ENCODE measurements around the gene ZMYM4.
"Not testable (repeated sequence)": the region's sequence is repeated elsewhere in the genome, so short reads cannot be mapped to it uniquely, and the experiment has no call there.

The ZMYM4 gene

DNA sequence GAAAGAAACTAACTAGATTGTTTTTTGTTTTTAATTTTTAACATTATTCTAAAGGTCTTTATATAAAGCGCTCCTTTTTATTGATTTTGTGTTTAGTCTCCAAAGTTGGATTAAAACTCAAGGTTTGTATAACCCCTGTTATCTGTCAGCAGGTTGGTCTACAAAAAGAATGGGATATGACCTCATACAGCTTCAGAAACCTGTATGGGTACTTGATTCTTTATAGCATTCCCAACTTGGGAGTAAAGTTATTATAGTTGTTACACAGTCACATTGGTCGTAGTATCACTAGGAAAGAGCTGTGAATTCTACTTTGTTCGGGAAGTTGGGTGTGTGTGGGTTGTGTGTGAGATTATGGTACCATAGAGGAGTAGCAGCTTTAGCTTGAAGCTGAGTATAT, 52.4 kb downstream of the ZMYM4 start:
- Mint-ChIP-seq H3K27ac (no peak overlapping the region), H3K9me3 (peaks cover 0 to 2% of the 10 kb centered on the region in 2 donors)
- DNase-seq: no peak

DNA sequence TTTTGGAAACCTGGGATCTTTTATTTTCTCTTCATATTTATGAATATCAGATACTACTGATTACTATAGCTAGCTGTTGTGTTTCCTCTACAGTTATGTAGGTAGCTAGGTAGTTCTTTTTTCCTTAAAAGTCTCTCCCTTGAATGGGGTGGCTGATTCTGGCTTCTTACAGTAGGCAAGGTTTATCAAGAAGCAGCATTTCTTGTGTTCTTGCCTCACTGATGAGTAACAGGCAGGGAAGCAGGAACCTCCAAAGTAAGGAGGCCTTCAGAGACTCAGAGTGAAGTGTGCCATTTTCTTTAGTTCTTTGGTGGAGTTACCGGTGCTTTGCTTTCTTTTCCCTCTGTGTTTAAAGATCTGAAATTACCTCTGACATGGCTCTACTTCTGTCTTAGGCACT, 56.0 kb downstream of the ZMYM4 start:
- no peak overlapping the region for H3K4me3 Mint-ChIP-seq
- ATAC-seq (replicated peaks): no peak
- DNase-seq: no peak
- no peaks in the 10 kb centered on the region for H3K9me3 Mint-ChIP-seq
- no peaks in the 10 kb centered on the region for H3K27me3 Mint-ChIP-seq
- H3K27ac Mint-ChIP-seq: peak overlapping the region; percentile 37
- H3K4me1 Mint-ChIP-seq: peaks cover 16 to 26% of the 10 kb centered on the region in 2 donors
- H3K36me3 Mint-ChIP-seq: peaks cover 13 to 31% of the 10 kb centered on the region in 2 donors

More for the DNA sequence above, 52.4 kb downstream of the ZMYM4 start:
- ATAC-seq (replicated peaks): no peak
- H3K4me1 Mint-ChIP-seq: peaks cover 17 to 31% of the 10 kb centered on the region in 2 donors
- H3K4me3 Mint-ChIP-seq: no peak overlapping the region
- H3K36me3 Mint-ChIP-seq: peaks cover 17 to 38% of the 10 kb centered on the region in 2 donors
- H3K27me3 Mint-ChIP-seq: no peaks in the 10 kb centered on the region

DNA sequence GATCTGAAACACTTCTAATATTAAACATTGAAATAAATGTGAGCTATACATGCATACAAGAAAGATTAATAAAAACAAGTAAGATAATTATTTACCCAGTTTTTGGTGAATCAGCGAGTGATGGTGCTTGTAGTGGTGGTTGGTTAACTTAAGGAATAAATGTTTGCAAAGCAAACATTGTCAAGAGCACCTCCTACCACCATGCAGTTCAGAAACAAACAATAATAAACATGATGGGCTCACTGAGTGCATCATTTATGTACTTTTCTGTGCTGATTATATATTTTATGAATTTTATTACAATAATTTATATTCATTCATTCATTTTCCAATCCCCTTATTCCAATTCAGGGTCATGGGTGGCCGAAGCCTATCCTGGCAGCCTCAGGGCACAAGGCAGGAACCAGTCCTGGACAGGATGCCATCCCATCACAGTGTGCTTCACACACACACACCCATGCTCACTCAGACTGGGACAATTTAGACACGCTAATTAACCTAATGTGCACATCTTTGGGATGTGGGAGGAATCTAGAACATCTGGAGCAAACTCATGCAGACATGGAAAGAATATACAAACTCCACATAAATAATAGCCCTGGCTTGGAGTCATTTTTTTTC, 57.8 kb downstream of the ZMYM4 start:
- DNase-seq: no peak
- Mint-ChIP-seq H3K27ac (no peak overlapping the region), H3K36me3 (peaks cover 14 to 23% of the 10 kb centered on the region in 2 donors), H3K4me1 (peaks cover 11 to 25% of the 10 kb centered on the region in 2 donors), H3K27me3 (no peaks in the 10 kb centered on the region), H3K9me3 (no peaks in the 10 kb centered on the region), H3K4me3 (no peak overlapping the region)
- no peak for ATAC-seq (replicated peaks)

DNA sequence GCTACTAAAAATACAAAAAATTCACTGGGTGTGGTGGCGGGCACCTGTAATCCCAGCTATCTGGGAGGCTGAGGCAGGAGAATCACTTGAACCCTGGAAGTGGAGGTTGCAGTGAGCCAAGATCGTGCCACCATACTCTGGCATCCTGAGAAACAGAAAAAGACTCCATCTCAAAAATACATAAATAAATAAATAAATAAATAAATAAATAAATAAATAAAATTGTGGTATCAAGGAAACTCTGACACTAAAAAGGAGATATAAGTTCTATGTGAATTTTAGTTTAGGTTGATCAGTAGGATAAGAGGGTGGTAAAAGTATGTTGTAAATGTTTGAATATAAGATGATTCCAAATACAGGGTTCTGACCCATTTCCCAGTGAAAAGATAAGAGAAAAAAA, 63.1 kb downstream of the ZMYM4 start:
- not testable (repeated sequence) for H3K4me1 Mint-ChIP-seq; H3K27me3 Mint-ChIP-seq; H3K4me3 Mint-ChIP-seq; DNase-seq; ATAC-seq (replicated peaks); H3K9me3 Mint-ChIP-seq; H3K27ac Mint-ChIP-seq
- peaks cover 16 to 19% of the 10 kb centered on the region in 2 donors for H3K36me3 Mint-ChIP-seq

DNA sequence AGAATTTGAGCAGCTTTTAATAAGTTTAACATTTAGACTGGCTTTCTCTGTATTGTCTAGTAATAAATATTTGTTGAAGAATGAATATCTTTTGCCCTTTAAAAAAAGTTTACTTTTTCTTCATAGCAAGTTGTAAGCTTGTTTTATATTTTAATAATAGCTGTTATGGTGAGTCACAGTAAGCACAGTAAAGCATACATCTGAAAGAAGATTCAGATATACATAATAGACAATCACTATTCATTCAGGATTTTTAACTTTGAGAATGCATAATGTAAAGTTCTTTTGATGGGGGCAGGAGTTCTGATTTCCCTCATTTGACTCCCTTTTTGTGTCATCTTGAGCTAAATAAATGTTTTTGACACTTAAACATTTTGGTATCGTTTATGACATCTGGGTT, 66.0 kb downstream of the ZMYM4 start:
- Mint-ChIP-seq H3K27ac (no peak overlapping the region), H3K27me3 (no peaks in the 10 kb centered on the region), H3K4me3 (no peak overlapping the region)

DNA sequence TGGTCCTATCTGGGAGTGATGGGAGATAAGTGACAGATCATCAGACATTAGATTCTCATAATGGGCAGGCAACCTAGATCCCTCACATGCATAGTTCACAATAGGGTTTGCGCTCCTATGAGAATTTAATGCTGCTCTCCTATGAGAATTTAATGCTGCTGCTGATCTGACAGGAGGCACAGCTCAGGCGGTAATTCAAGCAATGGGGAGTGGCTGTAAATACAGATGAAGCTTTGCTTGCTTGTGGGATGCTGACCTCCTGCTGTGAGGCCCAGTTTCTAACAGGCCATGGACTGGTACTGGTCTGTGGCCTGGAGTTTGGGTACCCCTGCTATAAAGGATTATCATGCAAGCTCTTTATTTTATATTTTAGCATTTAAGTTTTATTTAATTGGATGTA, 72.0 kb downstream of the ZMYM4 start:
- no peaks in the 10 kb centered on the region for H3K9me3 Mint-ChIP-seq
- H3K27me3 Mint-ChIP-seq: no peaks in the 10 kb centered on the region
- DNase-seq (no peak), ATAC-seq (replicated peaks) (no peak)
- H3K36me3 Mint-ChIP-seq: peaks cover 14 to 16% of the 10 kb centered on the region in 2 donors
- no peak overlapping the region for H3K27ac Mint-ChIP-seq
- peaks cover 11 to 15% of the 10 kb centered on the region in 2 donors for H3K4me1 Mint-ChIP-seq
- no peak overlapping the region for H3K4me3 Mint-ChIP-seq

More for the DNA sequence above, 66.0 kb downstream of the ZMYM4 start:
- ATAC-seq (replicated peaks): no peak
- Mint-ChIP-seq H3K36me3 (peaks cover 16 to 17% of the 10 kb centered on the region in 2 donors), H3K4me1 (peaks cover 6 to 13% of the 10 kb centered on the region in 2 donors), H3K9me3 (no peaks in the 10 kb centered on the region)
- DNase-seq: no peak

DNA sequence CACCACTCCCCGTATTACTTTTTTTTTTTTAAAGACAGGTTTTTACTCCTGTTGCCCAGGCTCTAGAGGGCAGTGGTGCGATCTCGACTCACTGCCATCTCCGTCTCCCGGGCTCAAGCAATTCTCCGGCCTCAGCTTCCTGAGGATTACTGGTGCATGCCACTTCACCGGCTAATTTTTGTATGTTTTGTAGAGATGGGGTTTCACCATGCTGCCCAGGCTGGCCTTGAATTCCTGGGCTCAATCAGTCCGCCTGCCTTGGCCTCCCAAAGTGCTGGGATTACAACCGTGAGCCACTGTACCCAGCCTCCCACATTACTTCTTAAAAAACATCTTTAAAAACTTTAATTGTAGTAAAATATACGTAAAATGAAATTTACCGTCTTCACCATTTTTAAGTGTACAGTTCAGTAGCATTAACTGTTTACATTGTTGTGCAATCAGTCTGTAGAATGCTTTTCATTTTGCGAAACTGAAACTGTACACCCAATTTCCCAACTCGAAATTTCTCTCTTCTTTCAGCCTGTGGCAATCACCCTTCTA, 77.0 kb downstream of the ZMYM4 start:
- Mint-ChIP-seq H3K27ac (no peak overlapping the region), H3K27me3 (no peaks in the 10 kb centered on the region), H3K4me1 (peaks cover 10 to 16% of the 10 kb centered on the region in 2 donors), H3K4me3 (no peak overlapping the region), H3K9me3 (no peaks in the 10 kb centered on the region), H3K36me3 (peaks cover 9 to 12% of the 10 kb centered on the region in 2 donors)
- ATAC-seq (replicated peaks) (no peak), DNase-seq (no peak)

DNA sequence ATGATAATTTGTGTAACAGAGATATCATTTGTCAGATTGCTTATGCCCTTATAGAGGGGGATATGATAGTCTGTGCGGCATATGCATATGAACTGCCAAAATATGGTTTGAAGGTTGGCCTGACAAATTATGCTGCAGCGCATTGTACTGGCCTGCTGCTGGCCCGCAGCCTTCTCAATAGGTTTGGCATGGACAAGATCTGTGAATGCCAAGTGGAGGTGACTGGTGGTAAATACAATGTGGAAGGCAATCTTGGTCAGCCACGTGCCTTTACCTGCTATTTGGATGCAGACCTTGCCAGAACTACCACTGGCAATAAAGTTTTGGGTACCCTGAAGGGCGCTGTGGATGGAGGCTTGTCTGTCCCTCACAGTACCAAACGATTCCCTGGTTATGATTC, 82.4 kb downstream of the ZMYM4 start:
- H3K4me3 Mint-ChIP-seq: no peak overlapping the region
- peaks cover 17 to 23% of the 10 kb centered on the region in 2 donors for H3K36me3 Mint-ChIP-seq
- no peak for ATAC-seq (replicated peaks)
- H3K27me3 Mint-ChIP-seq: no peaks in the 10 kb centered on the region
- no peaks in the 10 kb centered on the region for H3K9me3 Mint-ChIP-seq
- DNase-seq: no peak
- H3K27ac Mint-ChIP-seq: no peak overlapping the region
- H3K4me1 Mint-ChIP-seq: peaks cover under 1 to 5% of the 10 kb centered on the region in 2 donors

DNA sequence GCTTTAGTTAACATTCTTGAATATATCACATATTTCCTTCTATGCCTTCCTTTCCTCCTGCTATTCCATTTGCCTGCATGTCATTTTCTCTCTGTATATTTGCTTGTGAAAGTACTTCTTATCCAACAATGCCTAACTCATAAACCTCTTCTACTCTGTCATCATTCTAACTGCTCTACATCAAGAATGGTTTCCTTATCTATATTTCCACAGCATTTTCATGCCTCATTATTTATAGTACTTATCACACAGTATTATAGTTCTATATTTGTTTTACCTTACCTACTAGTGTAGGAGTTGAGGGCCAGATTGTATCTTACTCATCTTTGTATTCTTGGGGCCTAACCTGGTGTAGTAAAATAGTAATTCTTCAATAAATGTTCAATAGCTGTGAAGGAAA, 91.5 kb downstream of the ZMYM4 start:
- H3K4me1 Mint-ChIP-seq: peaks cover 14 to 33% of the 10 kb centered on the region in 2 donors
- H3K27ac Mint-ChIP-seq: no peak overlapping the region
- H3K27me3 Mint-ChIP-seq: no peaks in the 10 kb centered on the region
- peaks cover 28 to 32% of the 10 kb centered on the region in 2 donors for H3K36me3 Mint-ChIP-seq
- ATAC-seq (replicated peaks): no peak
- no peak overlapping the region for H3K4me3 Mint-ChIP-seq
- H3K9me3 Mint-ChIP-seq: no peaks in the 10 kb centered on the region
- no peak for DNase-seq

DNA sequence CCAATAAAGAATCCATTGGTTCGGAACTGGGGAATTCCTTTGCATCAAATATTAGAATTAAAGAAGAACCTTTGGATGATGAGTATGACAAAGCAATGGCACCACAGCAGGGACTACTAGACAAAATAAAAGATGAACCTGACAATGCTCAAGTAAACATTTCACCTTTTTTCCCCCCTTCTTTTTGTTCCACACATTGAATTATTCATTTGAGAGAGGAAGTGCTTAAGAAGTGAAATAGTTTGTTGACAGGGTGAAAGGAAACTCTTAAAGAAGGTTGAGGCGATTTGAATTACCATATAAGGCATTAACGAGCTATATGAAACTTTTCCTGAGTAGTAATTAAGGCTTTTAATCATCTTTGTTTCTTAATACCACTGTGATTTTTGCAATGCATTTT, 93.1 kb downstream of the ZMYM4 start:
- DNase-seq: no peak
- no peak overlapping the region for H3K4me3 Mint-ChIP-seq
- H3K9me3 Mint-ChIP-seq: no peaks in the 10 kb centered on the region
- no peaks in the 10 kb centered on the region for H3K27me3 Mint-ChIP-seq
- peaks cover 14 to 35% of the 10 kb centered on the region in 2 donors for H3K4me1 Mint-ChIP-seq
- no peak for ATAC-seq (replicated peaks)
- H3K36me3 Mint-ChIP-seq: peaks cover 23 to 29% of the 10 kb centered on the region in 2 donors
- H3K27ac Mint-ChIP-seq: no peak overlapping the region

DNA sequence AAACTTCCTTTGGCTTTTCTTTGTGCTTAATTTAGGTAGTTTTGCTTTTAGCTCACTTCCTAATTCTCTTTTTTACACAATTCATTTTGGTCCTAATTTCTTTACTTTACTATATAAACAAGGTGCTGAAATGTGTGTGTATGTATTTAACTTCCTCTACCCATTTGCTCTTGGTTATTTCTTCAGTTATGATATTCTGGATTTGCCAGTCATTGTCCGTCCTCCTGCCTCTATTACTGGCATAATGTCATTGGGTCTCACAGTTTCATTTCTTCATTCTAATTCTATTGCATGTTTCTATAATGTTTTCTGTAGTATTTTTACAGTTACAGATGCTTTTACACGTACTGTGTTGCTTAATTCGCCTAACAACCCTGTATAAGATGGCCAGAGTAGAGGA, 96.2 kb downstream of the ZMYM4 start:
- no peaks in the 10 kb centered on the region for H3K9me3 Mint-ChIP-seq
- H3K27ac Mint-ChIP-seq: peak overlapping the region; percentile 1
- H3K27me3 Mint-ChIP-seq: no peaks in the 10 kb centered on the region
- H3K4me1 Mint-ChIP-seq: peaks cover 12 to 35% of the 10 kb centered on the region in 2 donors
- peaks cover 19 to 21% of the 10 kb centered on the region in 2 donors for H3K36me3 Mint-ChIP-seq
- peak overlapping the region in 1 of 2 donors; percentile 37 for H3K4me3 Mint-ChIP-seq
- DNase-seq: no peak
- peak; percentile 78 to 83 for ATAC-seq (replicated peaks)

DNA sequence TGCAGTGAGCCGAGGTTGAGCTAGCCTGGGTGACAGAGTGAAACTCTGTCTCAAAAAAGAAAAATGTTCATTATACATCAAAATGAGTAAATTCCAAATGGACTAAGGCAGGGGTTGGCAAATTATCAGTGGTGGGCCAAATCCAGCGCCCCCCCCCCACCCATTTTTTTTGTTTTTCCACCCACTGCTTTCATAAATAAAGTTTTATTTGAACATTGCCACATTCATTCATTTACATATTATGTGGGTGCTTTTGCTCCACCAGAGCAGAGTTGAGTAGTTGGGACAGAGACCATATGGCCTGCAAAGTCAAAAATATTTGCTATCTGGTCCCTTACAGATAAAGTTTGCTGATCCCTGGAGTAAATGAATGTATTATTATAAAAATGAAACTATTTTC, 99.4 kb downstream of the ZMYM4 start:
- Mint-ChIP-seq H3K4me1 (peaks cover 13 to 21% of the 10 kb centered on the region in 2 donors), H3K27me3 (no peaks in the 10 kb centered on the region), H3K9me3 (no peaks in the 10 kb centered on the region), H3K4me3 (no peak overlapping the region), H3K27ac (no peak overlapping the region), H3K36me3 (peaks cover 6 to 8% of the 10 kb centered on the region in 2 donors)
- no peak for ATAC-seq (replicated peaks)
- DNase-seq: no peak

DNA sequence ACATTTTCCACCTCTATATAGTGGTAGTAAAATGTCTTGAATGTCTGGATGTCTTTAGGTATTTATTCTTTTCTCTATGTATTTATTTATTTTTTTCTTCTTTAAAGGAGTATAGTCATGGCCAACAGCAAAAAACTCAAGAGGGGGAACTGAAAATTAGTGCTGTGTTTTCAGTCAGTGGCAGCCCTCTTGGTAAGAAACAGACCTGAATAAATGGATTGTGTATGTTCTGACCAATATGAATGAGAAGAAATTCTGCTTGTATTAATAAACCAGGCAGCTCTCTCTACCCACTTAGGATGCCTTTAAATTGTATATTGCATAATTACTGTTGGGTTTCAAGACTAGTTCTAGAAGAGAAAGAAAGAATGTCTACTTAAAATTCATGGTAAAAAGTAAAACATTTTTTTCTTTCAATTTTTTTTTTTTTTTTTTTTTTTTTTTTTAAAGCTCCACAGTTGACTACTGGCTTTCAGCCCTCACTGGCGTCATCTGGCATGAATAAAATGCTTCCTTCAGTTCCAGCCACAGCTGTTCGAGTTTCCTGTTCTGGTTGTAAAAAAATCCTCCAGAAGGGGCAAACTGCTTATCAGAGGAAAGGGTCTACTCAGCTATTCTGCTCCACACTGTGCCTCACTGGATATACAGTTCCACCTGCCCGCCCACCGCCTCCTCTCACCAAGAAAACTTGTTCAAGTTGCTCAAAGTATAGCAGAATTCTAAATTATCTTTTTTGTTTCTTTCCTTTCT, 101.6 kb downstream of the ZMYM4 start:
- DNase-seq (no peak), ATAC-seq (replicated peaks) (peak in 1 of 2 donors; percentile 60)
- Mint-ChIP-seq H3K4me1 (peaks cover 2 to 5% of the 10 kb centered on the region in 2 donors), H3K9me3 (no peaks in the 10 kb centered on the region), H3K27me3 (no peaks in the 10 kb centered on the region), H3K4me3 (no peak overlapping the region), H3K36me3 (peaks cover 6 to 8% of the 10 kb centered on the region in 2 donors), H3K27ac (no peak overlapping the region)

DNA sequence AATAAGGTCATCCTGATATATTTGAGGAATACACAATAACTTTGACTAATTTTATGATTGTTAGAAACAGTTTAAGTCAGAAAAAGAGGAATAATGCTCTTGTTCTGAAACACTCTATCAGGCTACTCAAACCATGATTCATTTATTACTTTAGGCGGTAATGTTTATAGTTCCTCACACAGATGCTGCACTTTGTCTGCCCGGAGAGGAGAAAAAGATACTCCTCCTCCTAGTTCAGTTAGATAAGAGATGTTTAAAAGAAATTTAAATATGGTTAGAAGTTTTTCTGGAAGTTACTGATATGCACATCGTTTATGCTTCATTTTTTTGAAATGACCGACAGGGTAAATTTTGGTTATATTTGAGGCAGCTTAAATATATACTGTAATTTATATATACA, 103.0 kb downstream of the ZMYM4 start:
- H3K4me1 Mint-ChIP-seq: peaks cover 2 to 5% of the 10 kb centered on the region in 2 donors
- ATAC-seq (replicated peaks): no peak
- H3K27me3 Mint-ChIP-seq: no peaks in the 10 kb centered on the region

DNA sequence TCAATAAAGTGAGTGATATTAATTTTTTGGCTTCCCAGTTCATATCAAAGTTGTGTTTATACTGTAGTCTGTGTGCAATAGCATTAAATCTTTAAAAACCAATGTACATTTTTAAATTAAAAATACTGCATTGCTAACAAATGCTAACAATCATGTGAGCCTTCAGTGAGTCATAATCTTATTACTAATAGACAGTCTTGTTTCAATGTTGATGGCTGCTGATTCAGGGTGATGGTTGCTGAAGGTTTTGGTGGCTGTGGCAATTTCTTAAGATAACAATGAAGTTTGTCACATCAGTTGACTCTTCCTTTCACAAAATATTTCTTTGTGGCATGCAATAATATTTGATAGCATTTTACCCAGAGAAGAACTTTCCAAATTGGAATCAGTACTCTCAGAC, 109.0 kb downstream of the ZMYM4 start:
- ATAC-seq (replicated peaks) (no peak), DNase-seq (no peak)
- no peaks in the 10 kb centered on the region for H3K9me3 Mint-ChIP-seq
- H3K27ac Mint-ChIP-seq: no peak overlapping the region
- H3K4me1 Mint-ChIP-seq: peaks cover 0 to 5% of the 10 kb centered on the region in 2 donors
- peaks cover 7 to 18% of the 10 kb centered on the region in 2 donors for H3K36me3 Mint-ChIP-seq
- H3K27me3 Mint-ChIP-seq: no peaks in the 10 kb centered on the region
- H3K4me3 Mint-ChIP-seq: no peak overlapping the region

More for the DNA sequence above, 103.0 kb downstream of the ZMYM4 start:
- peaks cover 6 to 14% of the 10 kb centered on the region in 2 donors for H3K36me3 Mint-ChIP-seq
- no peak overlapping the region for H3K27ac Mint-ChIP-seq
- no peak for DNase-seq
- H3K9me3 Mint-ChIP-seq: no peaks in the 10 kb centered on the region
- H3K4me3 Mint-ChIP-seq: no peak overlapping the region

Measured in stimulated activated naive B cell treated with anti-CD40 and anti-IgM and Interleukin-4, amounts not matched to agents 10 μg/mL and 1 μg/mL and 100 μg/mL, for 72 hours (primary cell).